ENCODE measurements around the gene PRKD1.

DNA sequence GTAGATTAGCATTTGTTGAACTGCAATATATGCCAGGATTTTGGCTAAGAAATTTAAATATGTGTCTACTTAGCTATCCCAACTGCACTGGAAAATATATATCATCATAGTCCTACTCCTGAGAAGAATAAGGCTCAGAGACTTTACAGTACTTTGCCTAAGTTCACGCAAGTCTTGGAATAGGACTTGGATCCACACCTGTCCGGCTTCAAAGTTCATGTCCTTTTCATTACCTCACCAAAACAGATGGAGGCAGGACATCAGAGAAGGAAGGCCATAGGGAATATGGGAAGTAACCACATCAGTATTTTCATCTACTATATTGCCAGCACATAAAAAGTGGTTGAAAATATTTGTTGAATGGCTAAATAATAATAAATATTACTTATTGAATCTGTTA, 358.5 kb downstream of the PRKD1 start:
- TF ChIP-seq POLR2A (IDR thresholded peaks at IDR 0.05; ENCODE audit: low read depth, low read length) = no peak
- no peak for TF ChIP-seq TAF1 (IDR thresholded peaks at IDR 0.05; ENCODE audit: low read depth, low read length)
- no peak for TF ChIP-seq POU2F2 (IDR thresholded peaks at IDR 0.05; ENCODE audit: low read depth, low read length)
- no peak for TF ChIP-seq POLR2AphosphoS5 (IDR thresholded peaks at IDR 0.05; ENCODE audit: low read depth, low read length)
